Neural progenitor cell (in vitro differentiated cells): Measurements from ENCODE around the gene CD2AP. TPM values are rescaled to one million over a fixed set of nuclear protein-coding genes. Genes with fewer than 3 reads are reported as not detected.

ENCODE experiments used
- DNase-seq: peaks from one replicate; pipeline ENCODE4 v3.0.0-alpha.2; 2016; ENCODE audit warnings: low spot score
- H2AFZ ChIP-seq: fragments of 200-600 bp; sonication (generic); replicated peaks from 2 replicates; pipeline ENCODE4 v1.6.1; 2016; ENCODE audit warnings: antibody characterized with exemption
- H3F3A ChIP-seq: fragments of 200-600 bp; sonication (generic); 2 replicates; pipeline ENCODE4 v1.6.1; 2016; ENCODE audit warnings: antibody characterized with exemption, low read depth
- H3K27ac ChIP-seq: fragments of 200-600 bp; sonication (generic); 2 replicates; pipeline ENCODE4 v1.5.1; 2016; ENCODE audit warnings: mild to moderate bottlenecking
- H3K27me3 ChIP-seq: fragments of 200-600 bp; sonication (generic); 2 replicates; pipeline ENCODE4 v1.6.1; 2016; ENCODE audit warnings: mild to moderate bottlenecking, moderate library complexity
- H3K36me3 ChIP-seq: fragments of 200-600 bp; sonication (generic); 2 replicates; pipeline ENCODE4 v1.5.1; 2016
- H3K4me1 ChIP-seq: fragments of 200-600 bp; sonication (generic); 2 replicates; pipeline ENCODE4 v1.6.1; 2016; ENCODE audit warnings: mixed run types
- H3K4me2 ChIP-seq: fragments of 200-600 bp; sonication (generic); 2 replicates; pipeline ENCODE4 v1.6.1; 2016
- H3K4me3 ChIP-seq: fragments of 200-600 bp; sonication (generic); 2 replicates; pipeline ENCODE4 v1.5.1; 2016
- H3K79me2 ChIP-seq: fragments of 200-600 bp; sonication (generic); 2 replicates; pipeline ENCODE4 v1.6.1; 2016; ENCODE audit warnings: low read depth
- H3K9ac ChIP-seq: fragments of 200-600 bp; sonication (generic); 2 replicates; pipeline ENCODE4 v1.6.1; 2016
- H3K9me3 ChIP-seq: fragments of 200-600 bp; sonication (generic); 2 replicates; pipeline ENCODE4 v1.5.1; 2016; ENCODE audit warnings: low read depth
- H4K20me1 ChIP-seq: fragments of 200-600 bp; sonication (generic); 2 replicates; pipeline ENCODE4 v1.6.1; 2016; ENCODE audit warnings: low read depth
- H3K27ac Mint-ChIP-seq: 3 replicates; pipeline ENCODE4 v1.8.0; 2021; ENCODE audit warnings: mixed read lengths
- H3K27me3 Mint-ChIP-seq: 2 replicates; pipeline ENCODE4 v1.8.0; 2022; ENCODE audit warnings: low read depth, mild to moderate bottlenecking, inconsistent platforms, moderate library complexity, mixed read lengths; ENCODE audit not compliant: insufficient read depth
- H3K36me3 Mint-ChIP-seq: 3 replicates; pipeline ENCODE4 v1.8.0; 2021; ENCODE audit warnings: mixed read lengths
- H3K4me1 Mint-ChIP-seq: 3 replicates; pipeline ENCODE4 v1.8.0; 2021; ENCODE audit warnings: mixed read lengths
- H3K4me3 Mint-ChIP-seq: 3 replicates; pipeline ENCODE4 v1.8.0; 2021; ENCODE audit warnings: mild to moderate bottlenecking, moderate library complexity, mixed read lengths
- H3K9me3 Mint-ChIP-seq: 3 replicates; pipeline ENCODE4 v1.8.0; 2020; ENCODE audit warnings: mixed read lengths
- EZH2 ChIP-seq: fragments of 200-600 bp; sonication (generic); IDR thresholded peaks from 2 replicates; pipeline ENCODE4 v1.6.1; 2017; ENCODE audit warnings: antibody characterized with exemption, mild to moderate bottlenecking, moderate library complexity
- EZH2phosphoT487 ChIP-seq: fragments of 200-600 bp; sonication (generic); IDR thresholded peaks from 2 replicates; pipeline ENCODE4 v1.6.1; 2017; ENCODE audit warnings: antibody characterized with exemption
- total RNA-seq: library from RNA; depleted of rRNA; stranded (reverse); fragments of >200 nt; gene quantifications from 2 replicates; pipeline ENCODE4 v1.2.3, GENCODE V29; 2015; ENCODE audit warnings: low replicate concordance
- TF ChIP-seq, protein P1 (sequence below): fragments of 200-600 bp; sonication (generic); IDR thresholded peaks from 2 replicates; pipeline ENCODE4 v1.5.1; 2017; ENCODE audit warnings: antibody characterized with exemption, mild to moderate bottlenecking

The CD2AP gene
- total RNA-seq, 1 donor from 2014 or later, result 55.3 TPM

DNA sequence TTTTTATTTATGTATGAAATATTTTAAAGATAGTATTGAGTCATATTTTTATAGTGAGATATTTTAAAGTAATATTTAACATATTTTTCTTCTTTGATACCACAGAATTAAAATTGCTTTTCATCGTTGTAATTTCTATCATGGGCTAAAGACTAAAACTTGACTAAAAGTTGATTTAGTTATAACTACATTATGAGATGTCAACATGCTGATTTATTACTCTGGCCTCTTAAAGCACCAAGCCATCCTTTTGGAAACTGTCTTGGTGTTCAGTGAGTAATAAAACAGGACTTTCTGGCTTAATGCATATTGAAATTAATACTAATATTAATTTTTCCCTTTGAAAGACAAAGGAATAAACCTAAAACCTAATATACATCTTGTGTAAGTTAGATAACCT lies 125.6 kb downstream of the CD2AP start:
- H3K36me3 Mint-ChIP-seq, result peaks cover 16% of the 10 kb centered on the region
- no peaks in the 10 kb centered on the region for H3K27me3 Mint-ChIP-seq
- TF ChIP-seq EZH2phosphoT487 (no peak), EZH2 (no peak)
- TF ChIP-seq, protein P1, sequence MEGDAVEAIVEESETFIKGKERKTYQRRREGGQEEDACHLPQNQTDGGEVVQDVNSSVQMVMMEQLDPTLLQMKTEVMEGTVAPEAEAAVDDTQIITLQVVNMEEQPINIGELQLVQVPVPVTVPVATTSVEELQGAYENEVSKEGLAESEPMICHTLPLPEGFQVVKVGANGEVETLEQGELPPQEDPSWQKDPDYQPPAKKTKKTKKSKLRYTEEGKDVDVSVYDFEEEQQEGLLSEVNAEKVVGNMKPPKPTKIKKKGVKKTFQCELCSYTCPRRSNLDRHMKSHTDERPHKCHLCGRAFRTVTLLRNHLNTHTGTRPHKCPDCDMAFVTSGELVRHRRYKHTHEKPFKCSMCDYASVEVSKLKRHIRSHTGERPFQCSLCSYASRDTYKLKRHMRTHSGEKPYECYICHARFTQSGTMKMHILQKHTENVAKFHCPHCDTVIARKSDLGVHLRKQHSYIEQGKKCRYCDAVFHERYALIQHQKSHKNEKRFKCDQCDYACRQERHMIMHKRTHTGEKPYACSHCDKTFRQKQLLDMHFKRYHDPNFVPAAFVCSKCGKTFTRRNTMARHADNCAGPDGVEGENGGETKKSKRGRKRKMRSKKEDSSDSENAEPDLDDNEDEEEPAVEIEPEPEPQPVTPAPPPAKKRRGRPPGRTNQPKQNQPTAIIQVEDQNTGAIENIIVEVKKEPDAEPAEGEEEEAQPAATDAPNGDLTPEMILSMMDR, result no peak
- H3K9me3 Mint-ChIP-seq, result no peaks in the 10 kb centered on the region
- H3K36me3 ChIP-seq, result peaks cover 3% of the 10 kb centered on the region
- H3K9ac ChIP-seq, result no peak overlapping the region
- no peak overlapping the region for H3K27ac ChIP-seq
- no peaks in the 10 kb centered on the region for H3K27me3 ChIP-seq
- DNase-seq, result no peak
- no peaks in the 10 kb centered on the region for H3K4me1 ChIP-seq
- no peak overlapping the region for H2AFZ ChIP-seq
- no peaks in the 10 kb centered on the region for H3K4me1 Mint-ChIP-seq
- H3K79me2 ChIP-seq, result no peaks in the 10 kb centered on the region
- H3K27ac Mint-ChIP-seq, result no peak overlapping the region
- H4K20me1 ChIP-seq, result no peaks in the 10 kb centered on the region
- H3K4me3 ChIP-seq, result no peak overlapping the region
- H3K4me2 ChIP-seq, result no peak overlapping the region
- no peaks in the 10 kb centered on the region for H3K9me3 ChIP-seq
- no peaks in the 10 kb centered on the region for H3F3A ChIP-seq
- no peak overlapping the region for H3K4me3 Mint-ChIP-seq

DNA sequence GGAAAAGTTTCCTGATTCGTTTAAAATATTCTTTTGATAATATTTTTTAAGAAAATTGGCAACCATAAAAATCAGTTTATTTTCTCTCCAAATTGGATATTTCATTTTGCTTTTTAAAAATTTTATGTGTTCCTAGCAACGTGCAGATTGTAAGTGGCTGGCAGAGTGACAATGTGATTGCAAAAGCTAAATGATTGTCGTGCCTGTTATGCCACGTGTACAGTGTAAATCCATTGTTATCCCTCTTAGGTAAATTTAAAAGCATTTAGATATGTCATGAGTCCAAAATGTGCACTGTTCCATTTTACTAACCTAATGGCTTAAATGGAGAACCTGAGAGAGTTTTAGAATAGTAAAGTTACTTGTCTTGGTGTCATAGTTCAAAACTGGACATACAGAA lies 126.4 kb downstream of the CD2AP start:
- TF ChIP-seq, protein P1, result no peak
- no peak for TF ChIP-seq EZH2phosphoT487
- no peak for TF ChIP-seq EZH2
- no peaks in the 10 kb centered on the region for H3K4me1 ChIP-seq
- H3K4me3 ChIP-seq, result no peak overlapping the region
- no peak overlapping the region for H3K27ac ChIP-seq
- no peak for DNase-seq
- H3K79me2 ChIP-seq, result no peaks in the 10 kb centered on the region
- Mint-ChIP-seq H3K27ac (no peak overlapping the region), H3K9me3 (no peaks in the 10 kb centered on the region), H3K4me1 (no peaks in the 10 kb centered on the region), H3K4me3 (no peak overlapping the region), H3K36me3 (peaks cover 15% of the 10 kb centered on the region), H3K27me3 (no peaks in the 10 kb centered on the region)
- no peak overlapping the region for H2AFZ ChIP-seq
- H3K4me2 ChIP-seq, result no peak overlapping the region
- H3K9ac ChIP-seq, result no peak overlapping the region
- H3K36me3 ChIP-seq, result peaks cover 3% of the 10 kb centered on the region
- no peaks in the 10 kb centered on the region for H4K20me1 ChIP-seq
- no peaks in the 10 kb centered on the region for H3K9me3 ChIP-seq
- no peaks in the 10 kb centered on the region for H3K27me3 ChIP-seq
- H3F3A ChIP-seq, result no peaks in the 10 kb centered on the region

DNA sequence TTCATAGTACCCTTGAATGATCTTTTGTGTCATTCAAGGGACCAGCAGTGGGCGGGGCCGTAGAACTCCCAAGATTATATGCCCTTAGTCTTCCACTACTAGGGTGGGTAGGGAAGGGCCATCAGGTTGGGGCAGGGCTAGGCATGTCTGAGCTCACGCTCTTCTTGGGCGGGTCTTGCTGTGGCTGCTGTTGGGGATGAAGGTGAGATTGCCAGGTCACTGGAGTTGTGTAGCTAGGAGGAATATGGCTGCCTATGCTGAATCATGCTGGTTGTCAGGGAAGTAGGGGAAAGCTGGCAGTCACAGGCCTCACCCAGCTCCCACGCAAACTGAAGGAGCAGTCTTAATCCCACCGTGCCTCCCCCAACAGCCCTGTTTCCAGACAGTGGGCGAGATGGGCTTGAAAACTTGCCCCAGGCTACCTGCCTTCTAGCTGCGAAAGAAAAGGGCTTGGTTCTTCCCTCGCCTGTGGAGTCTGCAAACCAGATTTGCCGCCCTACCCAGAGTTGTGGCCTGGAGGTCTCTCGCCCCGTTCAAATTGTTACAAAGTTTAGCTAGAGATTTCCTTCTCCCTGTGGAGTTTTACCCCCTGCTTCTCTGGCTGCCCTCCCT lies 144.4 kb downstream of the CD2AP start:
- no peak overlapping the region for H3K27ac ChIP-seq
- no peak for DNase-seq
- H3K36me3 Mint-ChIP-seq, result peaks cover 46% of the 10 kb centered on the region
- no peak overlapping the region for H3K4me3 ChIP-seq
- H3K9ac ChIP-seq, result no peak overlapping the region
- H3K27ac Mint-ChIP-seq, result no peak overlapping the region
- H3K27me3 Mint-ChIP-seq, result peaks cover 11% of the 10 kb centered on the region
- H3K4me1 ChIP-seq, result no peaks in the 10 kb centered on the region
- no peaks in the 10 kb centered on the region for H3K27me3 ChIP-seq
- no peaks in the 10 kb centered on the region for H4K20me1 ChIP-seq
- no peaks in the 10 kb centered on the region for H3K4me1 Mint-ChIP-seq
- H3K79me2 ChIP-seq, result no peaks in the 10 kb centered on the region
- no peak overlapping the region for H2AFZ ChIP-seq
- H3K4me2 ChIP-seq, result no peak overlapping the region
- peaks cover 22% of the 10 kb centered on the region for H3K9me3 Mint-ChIP-seq
- no peak overlapping the region for H3K4me3 Mint-ChIP-seq
- H3F3A ChIP-seq, result no peaks in the 10 kb centered on the region
- H3K9me3 ChIP-seq, result no peaks in the 10 kb centered on the region
- peaks cover 16% of the 10 kb centered on the region for H3K36me3 ChIP-seq
- TF ChIP-seq EZH2 (no peak), EZH2phosphoT487 (no peak)
- TF ChIP-seq, protein P1, result no peak
